HCT116 (cell line): Measurements from ENCODE around the gene CCDC174.

Experiments
- EZH2 ChIP-seq: fragments of 200-600 bp; sonication (generic); IDR thresholded peaks from 2 replicates; pipeline ENCODE4 v1.6.1; 2017; ENCODE audit warnings: antibody characterized with exemption, mixed run types
- EZH2phosphoT487 ChIP-seq: fragments of 200-600 bp; IDR thresholded peaks from 2 replicates; pipeline ENCODE4 v1.6.1; 2018; ENCODE audit warnings: antibody characterized with exemption, borderline replicate concordance
- POLR2A ChIP-seq: IDR thresholded peaks from 2 replicates; pipeline ENCODE4 v1.7.0; 2011; ENCODE audit warnings: borderline replicate concordance; ENCODE audit not compliant: insufficient read depth, insufficient read length; ENCODE audit errors: extremely low read depth
- POLR2AphosphoS5 ChIP-seq: IDR thresholded peaks from 2 replicates; pipeline ENCODE4 v1.6.1; 2011; ENCODE audit warnings: mild to moderate bottlenecking, low read depth, low read length, moderate library complexity
- RAD21 ChIP-seq: IDR thresholded peaks from 2 replicates; pipeline ENCODE4 v1.6.1; 2012; ENCODE audit warnings: low read depth, mild to moderate bottlenecking
- REST ChIP-seq: IDR thresholded peaks from 2 replicates; pipeline ENCODE4 v1.6.1; 2012; ENCODE audit warnings: low read depth
- YY1 ChIP-seq: IDR thresholded peaks from 2 replicates; pipeline ENCODE4 v1.6.1; 2011; ENCODE audit warnings: low read length, low read depth, moderate library complexity, mild to moderate bottlenecking; ENCODE audit not compliant: insufficient replicate concordance; ENCODE audit errors: extremely low read depth
- ZNF274 ChIP-seq: fragments of 200-500 bp; sonication (Bioruptor generic); IDR thresholded peaks from 2 replicates; pipeline ENCODE4 v1.6.1; 2014; ENCODE audit warnings: mild to moderate bottlenecking, low read depth, low read length, inconsistent platforms
- TF ChIP-seq, protein P1 (sequence below), 3 experiments: fragments of 200-600 bp in 1 of 3; sonication (generic) in 1 of 3; IDR thresholded peaks in 2 of 3; conservative IDR thresholded peaks in 1 of 3; 2 replicates each; pipeline ENCODE4 v1.5.1; 2012 to 2017; ENCODE audit warnings: low read depth in 2 of 3, low read length in 2 of 3, antibody characterized with exemption in 1 of 3, borderline replicate concordance in 1 of 3, control low read depth in 1 of 3, mild to moderate bottlenecking in 1 of 3, mixed read lengths in 1 of 3, mixed run types in 1 of 3, moderate library complexity in 1 of 3; ENCODE audit not compliant: insufficient read depth in 1 of 3

DNA sequence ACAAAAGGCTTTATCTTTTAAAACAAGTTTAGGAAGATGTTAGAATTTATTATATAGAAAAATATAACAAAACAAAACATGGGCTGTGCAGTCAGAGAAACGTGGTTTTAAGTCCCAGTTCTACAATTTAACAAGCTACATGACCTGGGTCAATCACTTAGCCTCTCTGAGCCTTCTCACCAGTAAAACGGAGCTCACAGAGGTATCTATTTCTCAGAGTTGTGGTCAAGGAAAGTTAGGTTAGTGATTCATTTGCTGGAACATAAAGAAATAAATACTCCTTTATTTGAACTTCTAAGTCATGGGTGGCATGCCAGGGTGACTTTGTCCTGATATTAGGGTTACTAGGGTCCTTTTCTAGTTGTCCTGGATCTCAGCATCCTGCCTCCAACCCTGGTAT, 10.8 kb upstream of the CCDC174 start:
- TF ChIP-seq EZH2 (no peak), YY1 (no peak), POLR2A (no peak), POLR2AphosphoS5 (no peak), EZH2phosphoT487 (no peak), REST (no peak), RAD21 (no peak), ZNF274 (no peak)
- TF ChIP-seq, protein P1, sequence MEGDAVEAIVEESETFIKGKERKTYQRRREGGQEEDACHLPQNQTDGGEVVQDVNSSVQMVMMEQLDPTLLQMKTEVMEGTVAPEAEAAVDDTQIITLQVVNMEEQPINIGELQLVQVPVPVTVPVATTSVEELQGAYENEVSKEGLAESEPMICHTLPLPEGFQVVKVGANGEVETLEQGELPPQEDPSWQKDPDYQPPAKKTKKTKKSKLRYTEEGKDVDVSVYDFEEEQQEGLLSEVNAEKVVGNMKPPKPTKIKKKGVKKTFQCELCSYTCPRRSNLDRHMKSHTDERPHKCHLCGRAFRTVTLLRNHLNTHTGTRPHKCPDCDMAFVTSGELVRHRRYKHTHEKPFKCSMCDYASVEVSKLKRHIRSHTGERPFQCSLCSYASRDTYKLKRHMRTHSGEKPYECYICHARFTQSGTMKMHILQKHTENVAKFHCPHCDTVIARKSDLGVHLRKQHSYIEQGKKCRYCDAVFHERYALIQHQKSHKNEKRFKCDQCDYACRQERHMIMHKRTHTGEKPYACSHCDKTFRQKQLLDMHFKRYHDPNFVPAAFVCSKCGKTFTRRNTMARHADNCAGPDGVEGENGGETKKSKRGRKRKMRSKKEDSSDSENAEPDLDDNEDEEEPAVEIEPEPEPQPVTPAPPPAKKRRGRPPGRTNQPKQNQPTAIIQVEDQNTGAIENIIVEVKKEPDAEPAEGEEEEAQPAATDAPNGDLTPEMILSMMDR (IDR thresholded peaks at IDR 0.05 in 2 of 3, conservative IDR thresholded peaks at IDR 0.05 in 1 of 3; ENCODE audit: borderline replicate concordance in 1 of 3, insufficient read depth in 1 of 3, low read depth in 2 of 3, low read length in 2 of 3): no peak
